Right renal cortex interstitium (tissue), 3 donors: Measurements from ENCODE around the gene DNAJC16. TPM values are rescaled to one million over a fixed set of nuclear protein-coding genes. Genes with fewer than 3 reads are reported as not detected.

Source experiments
- DNase-seq, 3 donors: peaks; one replicate each; pipeline ENCODE4 v3.0.0-alpha.2; 2013; ENCODE audit warnings: low read depth in 3 of 3, low spot score in 2 of 3
- polyA plus RNA-seq, 3 donors: library from polyadenylated mRNA; unstranded; fragments of 120-200 nt; gene quantifications; one replicate each; pipeline ENCODE4 v1.2.1, GENCODE V29; 2013; ENCODE audit not compliant: insufficient read length in 3 of 3

The DNAJC16 gene
- polyA plus RNA-seq, 3 donors = 30.1 to 34.0 (median 32.1) TPM

DNA sequence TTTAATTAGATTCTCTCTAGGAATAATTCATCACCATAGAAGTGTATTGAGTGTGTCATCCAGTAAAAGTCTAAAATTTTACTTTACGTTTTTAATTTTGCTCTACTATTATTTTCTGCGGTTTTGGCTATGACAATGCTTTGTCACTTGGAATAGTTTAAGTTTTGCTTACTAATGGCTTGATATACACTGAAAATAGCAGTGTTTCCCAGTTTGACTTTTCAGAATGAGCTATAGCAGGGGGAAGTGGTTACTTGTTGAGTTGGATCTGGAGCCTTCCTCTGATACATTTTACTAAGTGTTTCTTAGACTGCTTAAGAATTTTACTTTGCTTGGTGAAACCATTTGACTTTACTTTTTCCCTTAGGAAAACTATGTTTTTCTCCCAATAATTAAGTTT is 5.0 kb downstream of the DNAJC16 start:
- DNase-seq = no peak

DNA sequence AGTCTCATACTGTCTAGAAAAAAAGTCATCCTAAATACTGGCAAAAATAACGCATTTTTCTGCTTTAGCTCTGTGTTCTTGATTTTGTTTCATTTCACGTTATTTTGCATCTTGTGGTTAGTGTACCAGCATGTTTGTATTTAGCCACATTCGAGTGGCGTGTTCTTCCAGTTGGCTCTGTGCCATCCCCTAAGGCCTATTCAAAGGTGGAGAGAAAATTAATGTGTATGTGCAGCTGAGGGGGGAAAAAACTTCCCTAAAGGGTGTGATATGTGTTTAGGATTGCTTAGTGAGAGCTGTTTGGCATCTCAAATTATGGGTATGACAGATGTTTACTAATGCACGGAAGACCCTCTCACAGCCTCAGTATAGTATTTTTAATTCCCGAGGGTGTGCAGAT is 12.1 kb downstream of the DNAJC16 start:
- DNase-seq = no peak

- DNase-seq = no peak
Measured at GRCh38 chr1:15540186-15540585, 13.5 kb downstream of the DNAJC16 start.

DNA sequence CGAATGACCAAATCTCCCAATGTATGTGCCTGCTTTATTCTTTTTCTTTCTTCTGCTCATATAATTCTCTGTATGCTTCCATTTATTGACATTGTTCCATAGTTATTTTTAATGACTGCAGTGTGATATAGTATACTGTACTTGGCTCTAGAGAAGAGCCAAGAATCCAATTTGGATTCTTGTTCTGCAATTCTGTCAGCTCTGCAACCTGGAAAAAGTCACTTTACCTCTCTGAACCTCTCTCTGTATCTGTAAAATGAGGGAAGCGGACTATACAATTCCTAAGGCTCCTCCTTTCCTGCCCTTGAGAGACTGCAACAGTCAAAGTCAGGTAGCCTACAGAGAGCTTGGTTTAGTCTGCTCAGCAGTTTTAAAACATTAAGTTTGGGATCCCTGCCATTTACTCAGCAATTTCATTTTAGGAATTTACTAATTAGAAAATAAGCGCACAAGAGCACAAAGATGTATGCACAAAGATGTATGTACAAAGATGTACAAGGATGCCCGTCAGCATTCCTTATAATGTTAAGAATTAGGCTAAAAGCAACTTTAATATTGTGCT is 14.7 kb downstream of the DNAJC16 start:
- DNase-seq = no peak

DNA sequence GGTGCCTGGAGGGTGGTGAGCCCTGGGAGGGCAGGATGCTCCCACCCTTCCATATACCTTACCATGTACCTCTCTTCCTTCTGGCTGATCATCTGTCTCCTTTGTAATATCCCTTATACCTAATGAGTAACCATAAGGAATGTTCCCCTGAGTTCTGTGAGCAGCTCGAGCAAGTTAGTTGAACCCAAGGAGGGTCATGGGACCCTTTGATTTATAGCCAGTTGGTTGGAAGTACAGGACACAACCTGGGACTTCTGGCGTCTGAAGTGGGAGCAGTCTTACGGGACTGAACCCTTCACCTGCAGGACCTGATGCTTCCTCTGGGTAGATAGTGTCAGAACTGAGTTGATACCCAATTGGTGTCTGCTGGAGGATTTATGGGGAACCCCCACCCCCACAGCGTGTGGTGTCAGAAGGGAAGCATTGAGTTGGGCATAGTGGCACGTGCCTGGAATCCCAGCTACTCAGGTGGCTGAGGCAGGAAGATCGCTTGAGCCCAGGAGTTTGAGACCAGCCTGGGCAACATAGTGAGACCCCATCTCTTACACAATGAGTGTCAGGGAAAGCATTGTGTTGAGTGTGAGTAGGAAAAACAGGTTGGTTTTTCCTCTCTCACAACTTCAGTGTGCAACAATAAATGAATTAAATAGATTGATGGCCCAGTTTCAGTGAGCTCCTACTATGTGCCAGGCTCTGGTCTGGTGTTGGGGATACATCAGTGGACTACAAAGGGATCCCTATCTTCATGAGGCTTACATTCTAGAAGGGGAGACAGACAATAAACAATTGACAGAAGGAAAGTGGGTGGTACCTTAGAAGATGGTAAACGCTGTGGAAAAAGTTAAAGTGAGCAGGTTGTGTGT is 16.0 kb downstream of the DNAJC16 start:
- DNase-seq = no peak

DNA sequence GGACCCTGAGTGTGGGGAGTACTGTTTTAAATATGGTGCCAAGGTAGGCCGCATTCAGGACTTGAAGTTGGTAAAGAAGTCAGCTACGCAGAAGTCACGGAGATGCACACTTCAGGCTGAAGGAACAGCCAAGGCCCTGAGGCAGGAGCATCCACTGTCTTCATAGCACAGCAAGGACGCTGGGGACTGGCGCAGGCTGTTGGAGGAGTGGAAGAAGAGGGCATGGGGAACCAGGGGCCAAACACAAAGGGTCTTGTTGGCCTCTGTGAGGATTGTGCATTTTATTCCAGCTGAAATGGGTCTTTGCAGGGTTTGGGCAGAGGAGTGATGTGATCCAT is 16.6 kb downstream of the DNAJC16 start:
- DNase-seq = no peak

- no peak for DNase-seq
Measured at GRCh38 chr1:15543589-15544568, 17.2 kb downstream of the DNAJC16 start.

DNA sequence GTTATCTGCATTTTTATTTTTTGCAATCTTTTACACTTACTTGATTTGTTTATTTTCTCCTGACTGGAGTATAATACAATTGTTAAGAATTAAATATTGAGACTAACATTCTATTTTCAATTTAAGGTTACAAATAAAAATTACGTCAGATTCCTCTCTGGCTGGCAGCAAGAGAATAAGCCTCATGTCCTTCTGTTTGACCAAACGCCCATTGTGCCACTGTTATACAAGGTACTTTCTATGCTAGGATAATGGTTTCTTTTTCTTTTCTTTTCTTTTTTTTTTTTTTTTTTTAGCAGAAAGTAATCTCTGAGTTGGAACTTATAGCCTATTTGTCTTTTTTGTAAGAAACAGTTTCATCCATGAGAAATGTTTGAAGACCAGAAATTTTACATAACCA is 20.0 kb downstream of the DNAJC16 start:
- no peak for DNase-seq

DNA sequence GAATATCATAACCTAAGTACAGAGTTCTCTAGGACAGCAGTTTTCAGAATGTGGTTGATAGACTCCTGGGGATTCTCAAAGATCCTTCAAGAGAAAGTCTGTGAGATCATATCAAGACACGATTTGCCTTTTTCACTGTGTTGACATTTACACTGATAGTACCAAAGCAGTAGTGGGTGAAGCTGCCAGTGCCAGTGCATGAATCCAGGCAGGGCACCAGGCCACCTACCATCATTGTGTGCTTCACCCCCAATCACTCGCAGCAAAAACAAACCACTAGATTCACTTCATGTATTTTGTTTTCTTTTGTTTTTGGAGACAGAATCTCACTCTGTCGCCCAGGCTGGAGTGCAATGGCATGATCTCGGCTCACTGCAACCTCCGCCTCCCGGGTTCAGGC is 23.9 kb downstream of the DNAJC16 start:
- no peak for DNase-seq

- DNase-seq = no peak
Measured at GRCh38 chr1:15557008-15557407, 30.4 kb downstream of the DNAJC16 start.

GRCh38 chr1:15557594-15557993 is 30.9 kb downstream of the DNAJC16 start:
- no peak for DNase-seq

GRCh38 chr1:15558516-15558915 is 31.9 kb downstream of the DNAJC16 start:
- no peak for DNase-seq

- DNase-seq = peak in 1 of 3 donors; percentile 16
Measured at GRCh38 chr1:15559189-15559810, 32.7 kb downstream of the DNAJC16 start.

DNA sequence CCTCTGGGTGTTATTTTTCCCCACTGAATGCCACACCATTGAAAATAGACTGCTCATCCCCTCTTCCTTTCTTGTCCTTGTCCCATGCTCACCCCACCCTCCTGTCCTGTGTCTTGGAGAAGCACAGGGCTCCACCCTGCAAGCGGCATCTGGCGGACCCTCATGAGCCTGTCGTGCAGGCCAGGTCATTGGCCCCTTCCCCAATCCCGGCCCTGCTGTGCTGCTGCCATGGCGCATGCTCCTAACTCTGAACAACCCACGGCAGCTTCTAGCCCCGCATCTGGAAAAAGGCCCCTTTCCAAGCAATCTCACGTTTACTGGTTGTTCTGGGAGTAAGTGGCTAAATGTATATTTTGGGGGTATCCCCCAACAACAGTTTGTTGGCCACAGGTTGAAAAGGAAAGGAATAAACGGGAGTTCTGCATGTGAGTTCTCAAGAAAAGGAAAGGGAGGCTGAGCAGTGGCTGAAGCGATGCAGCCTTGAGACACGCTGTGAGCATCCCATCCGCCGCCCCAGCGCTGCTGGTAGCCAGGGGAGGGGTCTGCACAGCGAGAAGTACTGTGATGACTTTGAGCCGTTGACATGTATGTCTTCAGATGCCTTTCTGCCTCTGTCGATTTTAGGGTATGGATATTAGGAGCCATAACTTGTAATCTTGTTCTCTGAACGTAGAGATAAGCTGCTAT is 41.9 kb downstream of the DNAJC16 start:
- DNase-seq = no peak

- DNase-seq = no peak
Measured at GRCh38 chr1:15570861-15571260, 44.2 kb downstream of the DNAJC16 start.

GRCh38 chr1:15571266-15571665 is 44.6 kb downstream of the DNAJC16 start:
- DNase-seq = no peak

DNA sequence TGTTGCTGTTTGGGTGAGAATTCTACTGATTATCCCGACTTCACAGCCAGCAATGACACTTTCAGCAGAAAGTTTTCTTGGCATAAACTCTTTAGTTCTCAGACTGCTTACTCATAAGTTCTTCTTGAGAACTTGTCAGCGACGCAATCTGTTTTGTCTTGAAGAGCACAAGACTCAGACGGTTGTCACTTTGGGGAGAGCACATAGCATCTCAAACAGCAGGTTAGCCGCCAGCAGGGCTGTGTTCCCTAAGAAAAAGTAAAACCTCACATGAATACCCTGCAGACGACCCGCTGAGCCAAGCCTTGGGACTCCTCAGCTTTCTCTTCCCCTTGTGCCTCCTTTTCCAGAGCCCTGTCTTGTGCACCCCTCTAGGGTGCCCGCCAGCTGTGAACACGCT is 46.8 kb downstream of the DNAJC16 start:
- no peak for DNase-seq

DNA sequence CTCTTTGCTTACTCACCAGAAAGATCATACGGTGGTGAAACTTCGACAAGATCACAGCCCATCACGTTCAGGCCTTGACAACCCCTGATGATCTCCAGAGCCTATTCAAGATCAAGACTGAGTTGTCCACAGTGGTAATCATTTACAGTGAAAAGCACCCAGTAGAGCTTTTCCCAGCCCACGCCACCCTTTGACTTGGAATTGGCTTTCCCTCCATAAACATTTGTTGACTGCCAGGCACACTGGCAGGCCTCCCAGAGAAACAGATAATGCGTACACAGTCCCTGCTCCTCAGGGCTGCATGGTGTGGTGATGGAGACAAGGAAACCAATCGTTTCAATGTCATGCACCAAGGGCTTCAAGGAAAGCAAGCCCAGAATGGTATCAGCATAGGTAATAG is 48.1 kb downstream of the DNAJC16 start:
- no peak for DNase-seq

DNA sequence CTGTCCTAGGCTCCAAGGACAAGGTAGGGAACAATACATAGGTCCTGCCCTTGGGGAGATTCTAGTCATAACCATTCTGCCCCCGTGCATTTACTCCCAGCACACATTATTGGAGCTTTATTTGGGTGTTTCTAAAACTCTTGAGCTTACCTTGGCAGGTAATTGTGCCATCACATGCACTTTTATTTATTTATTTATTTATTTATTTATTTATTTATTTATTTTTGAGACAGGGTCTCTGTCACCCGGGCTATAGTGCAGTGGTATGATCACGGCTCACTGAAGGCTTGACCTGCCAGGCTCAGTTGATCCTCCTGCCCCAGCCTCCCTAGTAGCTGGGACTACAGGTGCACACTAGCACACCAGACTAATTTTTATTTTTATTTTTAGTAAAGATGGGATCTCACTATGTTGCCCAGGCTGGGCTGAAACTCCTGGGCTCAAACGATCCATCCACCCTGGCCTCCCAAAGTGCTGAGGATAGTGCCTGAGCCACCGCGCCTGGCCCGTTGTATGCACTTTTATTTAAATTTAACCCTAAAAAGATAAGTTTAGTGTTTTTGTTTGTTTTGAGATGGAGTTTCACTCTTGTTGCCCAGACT is 49.0 kb downstream of the DNAJC16 start:
- no peak for DNase-seq

GRCh38 chr1:15577691-15578090 is 51.0 kb downstream of the DNAJC16 start:
- DNase-seq = no peak
